ENCODE measurements around the gene TDP2. TPM values are rescaled to one million over a fixed set of nuclear protein-coding genes. Genes with fewer than 3 reads are reported as not detected.

Gene TDP2
- total RNA-seq: 63.5 and 68.1 TPM in 2 replicates
- 37.5 TPM for total RNA-seq (2013)
- polyA plus RNA-seq: 19.4 and 25.1 TPM in 2 replicates
- polyA minus RNA-seq: 8.2 and 14.4 TPM in 2 replicates

- peak within 1 kb of the TSS; percentile 99 for H3K4me3 Mint-ChIP-seq
- POLR2A ChIA-PET: interaction anchor here (0.6 to 4.2 kb wide), 6 partner anchors 17 to 152 kb away, joined by 3 to 17 read pairs (median 3); partner anchors contain the start of gene KIAA0319
- DNase-seq (peak; percentile 98), ATAC-seq (ENCODE audit: low read depth) (peak; percentile 94)
- peaks cover 0 to 8% (median 0%) of the 10 kb centered on the region in 3 donors for H3K9me3 ChIP-seq (ENCODE audit: control extremely low read depth in 1 of 3, control insufficient read depth in 2 of 3, insufficient read depth in 1 of 3, low read length in 2 of 3)
- peak within 1 kb of the TSS; percentile 92 for H2AFZ ChIP-seq (ENCODE audit: insufficient read depth, low read depth, low read length, poor library complexity, severe bottlenecking)
- peaks cover 46% of the 10 kb centered on the region for H3K4me1 Mint-ChIP-seq
- H3K4me3 ChIP-seq (ENCODE audit: control extremely low read depth in 1 of 5, extremely low read depth in 1 of 5, insufficient read depth in 1 of 5, low read depth in 2 of 5, low read length in 4 of 5): peak within 1 kb of the TSS; percentile 74 to 100 (median 96)
- under 1% methylated on average over 61 of the region's 62 CpGs for WGBS (ENCODE audit: insufficient coverage)
- peak within 1 kb of the TSS; percentile 75 to 82 for H3K27ac ChIP-seq (ENCODE audit: low read length in 2 of 2)
- CTCF ChIA-PET: interaction anchor here (0.8 to 3.0 kb wide), 8 partner anchors 21 to 246 kb away, joined by 3 to 28 read pairs (median 8); partner anchors contain the start of genes ALDH5A1 and KIAA0319
- H3K9me3 Mint-ChIP-seq (ENCODE audit: insufficient read depth): peaks cover 4% of the 10 kb centered on the region
- H3K79me2 ChIP-seq (ENCODE audit: control insufficient read depth, insufficient read depth, low read length): peaks cover 33% of the 10 kb centered on the region
- no peaks in the 10 kb centered on the region for H3K27me3 ChIP-seq (replicated peaks in 1 of 4; ENCODE audit: control extremely low read depth in 1 of 4, control insufficient read depth in 3 of 4, insufficient read depth in 4 of 4, low read length in 3 of 4)
- intact Hi-C loops (cut with micrococcal nuclease): loop anchor here (1.0 to 2.0 kb wide), 6 partner anchors 21 to 172 kb away; partner anchors contain the start of genes GMNN and KIAA0319
- peak within 1 kb of the TSS; percentile 98 for H3K27ac Mint-ChIP-seq
- H3K4me2 ChIP-seq (replicated peaks; ENCODE audit: low read depth, low read length, poor library complexity, severe bottlenecking): peak within 1 kb of the TSS; percentile 82
- peaks cover 1 to 21% of the 10 kb centered on the region in 2 experiments for H3K36me3 ChIP-seq (replicated peaks in 1 of 2; ENCODE audit: control extremely low read depth in 1 of 2, control insufficient read depth in 1 of 2, extremely low read depth in 1 of 2, insufficient read depth in 2 of 2, low read length in 1 of 2)
- H3K4me1 ChIP-seq (ENCODE audit: control insufficient read depth in 2 of 2, insufficient read depth in 2 of 2, low read length in 2 of 2): peaks cover 22 to 23% of the 10 kb centered on the region in 2 donors
- peak; percentile 67 for TF ChIP-seq CTCF (IDR thresholded peaks at IDR 0.05)
- no peak for TF ChIP-seq EZH2 (IDR thresholded peaks at IDR 0.05; ENCODE audit: borderline replicate concordance, insufficient read depth, low read depth, low read length, poor library complexity, severe bottlenecking)
- no peaks in the 10 kb centered on the region for H3K27me3 Mint-ChIP-seq
- peak within 1 kb of the TSS; percentile 94 for H3K9ac ChIP-seq (ENCODE audit: low read length)
- no peaks in the 10 kb centered on the region for H4K20me1 ChIP-seq (ENCODE audit: control insufficient read depth, insufficient read depth, low read length, poor library complexity, severe bottlenecking)
These were observed at the start of gene TDP2, which contains the start of gene ACOT13 for GRCh38 chr6:24666641-24667377. TSS of gene TDP2 (minus strand) at chr6:24666899. CDS start at chr6:24666862, 37 bp downstream. TSS of gene ACOT13 (plus strand) at chr6:24667077. CDS start at chr6:24667264, 187 bp downstream.

Data from B cell (primary cell).